ENCODE results near the gene TANC1. TPM values are rescaled to one million over a fixed set of nuclear protein-coding genes. Genes with fewer than 3 reads are reported as not detected.

Gene TANC1
- 66.3 and 101 TPM in 2 replicates for total RNA-seq

GRCh38 chr2:158968396-158969161, at the start of gene TANC1:
TANC1 (plus strand) TSS chr2:158968640; CDS start chr2:159065911, 97,271 bp downstream.

Other genes starting within 250 kb of the TANC1 start
- not detected in 2 replicates for gene DAPL1, start 173.3 kb upstream of the TANC1 start, total RNA-seq